ENCODE data around the gene FAM237B. TPM values are rescaled to one million over a fixed set of nuclear protein-coding genes. Genes with fewer than 3 reads are reported as not detected.
A peak's percentile ranks its signal among the peaks of the same experiment; 100 is the strongest.

The FAM237B gene
- total and polyA plus RNA-seq, 2 of the 8 experiments (the other 6 are each of a cell fraction or from before 2014, with no cell fraction given), result not detected

GRCh38 chr7:90346336-90347125 lies 25.4 kb upstream of the FAM237B start, which contains the start of gene GTPBP10 (continued):
- TF ChIP-seq NANOG (IDR thresholded peaks at IDR 0.05; ENCODE audit: insufficient read depth, low read depth, low read length, poor library complexity, severe bottlenecking) (no peak), CTBP2 (IDR thresholded peaks at IDR 0.05; ENCODE audit: borderline replicate concordance, insufficient read depth, insufficient read length, low read length) (peak; percentile 73), SP4 (IDR thresholded peaks at IDR 0.05; ENCODE audit: low read length) (0 out of 2 replicates have a peak, but pooled peaks have one; percentile 52), PHF8 (conservative IDR thresholded peaks at IDR 0.05; ENCODE audit: low read depth, low read length) (peak; percentile 97), NRF1 (IDR thresholded peaks at IDR 0.05; ENCODE audit: low read depth, low read length) (peak; percentile 85), SP2 (IDR thresholded peaks at IDR 0.05; ENCODE audit: low read length) (no peak), JUND (IDR thresholded peaks at IDR 0.05; ENCODE audit: low read length) (no peak; the same call in 1 of the 2 replicates)
